Measurements from ENCODE around the gene SDK1.

SDK1 gene

GRCh38 chr7:4159761-4160554 lies 858.9 kb downstream of the SDK1 start:
- no peak overlapping the region for H3K4me3 ChIP-seq (ENCODE audit: low read depth, low read length)

- H3K4me3 ChIP-seq (ENCODE audit: low read depth, low read length), result no peak overlapping the region
These were observed 862.0 kb downstream of the SDK1 start for GRCh38 chr7:4162884-4163564.

- no peak overlapping the region for H3K4me3 ChIP-seq (ENCODE audit: low read depth, low read length)
These were observed 862.6 kb downstream of the SDK1 start for GRCh38 chr7:4163565-4164203.

GRCh38 chr7:4164556-4164955 lies 863.5 kb downstream of the SDK1 start:
- H3K4me3 ChIP-seq (ENCODE audit: low read depth, low read length), result no peak overlapping the region

GRCh38 chr7:4166340-4166739 lies 865.3 kb downstream of the SDK1 start:
- no peak overlapping the region for H3K4me3 ChIP-seq (ENCODE audit: low read depth, low read length)

- no peak overlapping the region for H3K4me3 ChIP-seq (ENCODE audit: low read depth, low read length)
These were observed 865.8 kb downstream of the SDK1 start for GRCh38 chr7:4166807-4167206.

- no peak overlapping the region for H3K4me3 ChIP-seq (ENCODE audit: low read depth, low read length)
These were observed 866.4 kb downstream of the SDK1 start for GRCh38 chr7:4167385-4167910.

- H3K4me3 ChIP-seq (ENCODE audit: low read depth, low read length), result no peak overlapping the region
These were observed 867.0 kb downstream of the SDK1 start for GRCh38 chr7:4168041-4168440.

- H3K4me3 ChIP-seq (ENCODE audit: low read depth, low read length), result no peak overlapping the region
These were observed 867.5 kb downstream of the SDK1 start for GRCh38 chr7:4168541-4168940.

- H3K4me3 ChIP-seq (ENCODE audit: low read depth, low read length), result no peak overlapping the region
These were observed 868.4 kb downstream of the SDK1 start for GRCh38 chr7:4169455-4169854.

GRCh38 chr7:4170997-4171786 lies 870.1 kb downstream of the SDK1 start:
- H3K4me3 ChIP-seq (ENCODE audit: low read depth, low read length), result no peak overlapping the region

GRCh38 chr7:4172883-4173282 lies 871.8 kb downstream of the SDK1 start:
- no peak overlapping the region for H3K4me3 ChIP-seq (ENCODE audit: low read depth, low read length)

GRCh38 chr7:4173615-4174014 lies 872.6 kb downstream of the SDK1 start:
- no peak overlapping the region for H3K4me3 ChIP-seq (ENCODE audit: low read depth, low read length)

GRCh38 chr7:4174016-4174415 lies 873.0 kb downstream of the SDK1 start:
- no peak overlapping the region for H3K4me3 ChIP-seq (ENCODE audit: low read depth, low read length)

GRCh38 chr7:4174451-4174850 lies 873.4 kb downstream of the SDK1 start:
- no peak overlapping the region for H3K4me3 ChIP-seq (ENCODE audit: low read depth, low read length)

- no peak overlapping the region for H3K4me3 ChIP-seq (ENCODE audit: low read depth, low read length)
These were observed 873.8 kb downstream of the SDK1 start for GRCh38 chr7:4174884-4175283.

- H3K4me3 ChIP-seq (ENCODE audit: low read depth, low read length), result no peak overlapping the region
These were observed 874.4 kb downstream of the SDK1 start for GRCh38 chr7:4175346-4175973.

- no peak overlapping the region for H3K4me3 ChIP-seq (ENCODE audit: low read depth, low read length)
These were observed 875.9 kb downstream of the SDK1 start for GRCh38 chr7:4177001-4177400.

- H3K4me3 ChIP-seq (ENCODE audit: low read depth, low read length), result no peak overlapping the region
These were observed 877.4 kb downstream of the SDK1 start for GRCh38 chr7:4178416-4178815.

- H3K4me3 ChIP-seq (ENCODE audit: low read depth, low read length), result no peak overlapping the region
These were observed 878.0 kb downstream of the SDK1 start for GRCh38 chr7:4178916-4179687.

All from iPS-11a (cell line).